Fibroblast of pulmonary artery (primary cell): ENCODE data around the gene TINCR.

Experiments used
- DNase-seq: peaks from one replicate; pipeline ENCODE4 v3.0.0-alpha.2; 2010; ENCODE audit warnings: low read depth
- H3K4me3 ChIP-seq: replicated peaks from 2 replicates; pipeline ENCODE4 v1.5.1; 2011; ENCODE audit warnings: low read depth, mild to moderate bottlenecking, control low read depth, low read length, moderate library complexity
- CTCF ChIP-seq: IDR thresholded peaks from 2 replicates; pipeline ENCODE4 v1.5.1; 2011; ENCODE audit warnings: mild to moderate bottlenecking, control low read depth, low read length, inconsistent platforms; ENCODE audit errors: missing control alignments

TINCR gene

GRCh38 chr19:5519076-5519475 lies 48.7 kb downstream of the TINCR start:
- no peak for DNase-seq
- H3K4me3 ChIP-seq, result no peak overlapping the region
- TF ChIP-seq CTCF, result no peak

GRCh38 chr19:5515737-5516136 lies 52.0 kb downstream of the TINCR start:
- no peak for DNase-seq
- peak; percentile 7 for TF ChIP-seq CTCF
- H3K4me3 ChIP-seq, result no peak overlapping the region

GRCh38 chr19:5514001-5514400 lies 53.8 kb downstream of the TINCR start:
- TF ChIP-seq CTCF, result no peak
- no peak overlapping the region for H3K4me3 ChIP-seq
- no peak for DNase-seq

GRCh38 chr19:5512715-5513114 lies 55.0 kb downstream of the TINCR start:
- TF ChIP-seq CTCF, result no peak
- no peak for DNase-seq
- no peak overlapping the region for H3K4me3 ChIP-seq
